Karpas-422 (cell line): ENCODE results near the gene CRNKL1. TPM values are rescaled to one million over a fixed set of nuclear protein-coding genes. Genes with fewer than 3 reads are reported as not detected.

Experiments used
- DNase-seq: peaks from one replicate; pipeline ENCODE4 v3.0.0-alpha.2; 2015
- H2AFZ ChIP-seq: fragments of 200-600 bp; sonication (generic); 2 replicates; pipeline ENCODE4 v1.6.1; 2014; ENCODE audit warnings: antibody characterized with exemption, low read length, mixed read lengths
- H3K27ac ChIP-seq: fragments of 200-600 bp; sonication (generic); 2 replicates; pipeline ENCODE4 v1.5.1; 2014; ENCODE audit warnings: mild to moderate bottlenecking, low read length, moderate library complexity
- H3K27me3 ChIP-seq: fragments of 200-600 bp; sonication (generic); 2 replicates; pipeline ENCODE4 v1.6.1; 2014; ENCODE audit warnings: low read length, mixed read lengths
- H3K36me3 ChIP-seq: fragments of 200-600 bp; sonication (generic); 2 replicates; pipeline ENCODE4 v1.6.1; 2014; ENCODE audit warnings: low read length, mixed read lengths; ENCODE audit not compliant: insufficient read depth
- H3K4me1 ChIP-seq: fragments of 200-600 bp; sonication (generic); 2 replicates; pipeline ENCODE4 v1.6.1; 2014; ENCODE audit warnings: mild to moderate bottlenecking, low read length, mixed read lengths
- H3K4me2 ChIP-seq: fragments of 200-600 bp; sonication (generic); 2 replicates; pipeline ENCODE4 v1.6.1; 2014; ENCODE audit warnings: low read length, low read depth, mild to moderate bottlenecking; ENCODE audit not compliant: poor library complexity, severe bottlenecking
- H3K4me3 ChIP-seq: fragments of 200-600 bp; sonication (generic); 2 replicates; pipeline ENCODE4 v1.5.1; 2014; ENCODE audit warnings: mild to moderate bottlenecking, antibody characterized with exemption, low read length, mixed read lengths
- H3K79me2 ChIP-seq: fragments of 200-600 bp; sonication (generic); 2 replicates; pipeline ENCODE4 v1.6.1; 2014; ENCODE audit warnings: mild to moderate bottlenecking, low read length, mixed read lengths
- H3K9ac ChIP-seq: fragments of 200-600 bp; sonication (generic); 2 replicates; pipeline ENCODE4 v1.6.0; 2014; ENCODE audit warnings: low read length
- H3K9me2 ChIP-seq: fragments of 200-600 bp; sonication (generic), shearing (Covaris generic); replicated peaks from 2 replicates; pipeline ENCODE4 v1.6.0; 2014; ENCODE audit warnings: mild to moderate bottlenecking, low read length, moderate library complexity; ENCODE audit not compliant: insufficient read depth
- H3K9me3 ChIP-seq: fragments of 300-700, 200-600 bp; sonication (generic); 2 replicates; pipeline ENCODE4 v1.6.1; 2014; ENCODE audit warnings: low read length, mixed read lengths
- H4K20me1 ChIP-seq: fragments of 200-600 bp; sonication (generic); 2 replicates; pipeline ENCODE4 v1.6.1; 2014; ENCODE audit warnings: mild to moderate bottlenecking, antibody characterized with exemption, low read length, low read depth; ENCODE audit not compliant: insufficient read depth
- total RNA-seq: library from RNA; depleted of rRNA; stranded (reverse); fragments of >200 nt; shearing (Covaris generic); gene quantifications from 2 replicates; pipeline ENCODE4 v1.2.3, GENCODE V29; 2014; ENCODE audit warnings: low replicate concordance; rRNA removed

The CRNKL1 gene
- 17.6 and 18.4 TPM in 2 replicates for total RNA-seq

DNA sequence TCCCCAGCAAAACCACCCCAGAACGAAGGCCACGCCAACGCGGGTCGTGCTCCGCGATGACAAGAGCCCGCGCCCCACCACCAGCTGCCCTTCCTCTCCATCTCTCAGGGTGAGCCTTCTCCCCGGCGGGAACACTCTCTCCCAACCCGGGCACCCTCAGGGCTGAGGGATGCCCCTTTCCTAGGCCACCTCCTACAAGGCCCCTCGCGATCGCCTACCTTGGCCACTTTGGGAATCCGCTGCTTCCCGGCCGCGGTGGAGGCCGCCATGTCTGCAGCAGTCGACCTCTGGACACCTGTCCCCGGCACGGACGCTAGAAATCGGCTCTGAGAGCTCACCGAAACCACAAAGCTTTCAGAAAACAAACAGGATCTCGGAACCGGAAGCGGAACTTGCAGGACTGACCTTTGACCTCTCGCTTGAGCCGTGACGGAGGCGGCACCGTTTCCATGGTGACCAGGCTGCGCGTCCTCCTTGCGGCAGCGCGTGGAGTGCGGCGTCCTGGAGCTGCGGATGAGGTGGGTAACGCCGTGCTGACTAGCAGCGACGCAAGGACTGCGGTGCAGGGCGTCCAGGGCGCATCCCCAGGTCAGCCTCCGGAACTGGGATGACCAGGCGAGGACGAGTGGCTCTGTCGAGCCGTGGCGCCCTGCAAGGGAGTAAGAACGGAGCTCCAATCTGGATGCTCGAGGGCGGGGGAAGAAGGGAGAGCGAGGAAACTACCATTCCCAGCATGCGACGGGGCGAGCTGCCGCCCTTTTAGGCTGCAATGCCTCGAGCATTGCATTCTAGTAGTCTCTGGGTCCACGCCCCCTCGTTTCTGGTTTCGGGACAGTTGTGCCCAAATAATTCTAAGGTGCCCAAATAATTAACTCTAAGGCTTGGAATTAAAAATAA lies at the start of gene CRNKL1, which contains the start of gene CFAP61:
Gene CRNKL1, minus strand, starts transcription at position 393 of the 897 bp plus-strand sequence. Its CDS starts 124 bp downstream, at position 269.
Gene CFAP61, plus strand, starts transcription at position 459 of the 897 bp plus-strand sequence. CDS start 4,122 bp downstream, outside the sequence.
- H3K4me2 ChIP-seq: peak within 1 kb of the TSS; percentile 82
- peaks cover 18% of the 10 kb centered on the region for H3K4me1 ChIP-seq
- peaks cover 23% of the 10 kb centered on the region for H3K79me2 ChIP-seq
- H3K27ac ChIP-seq: no peak within 1 kb of the TSS
- peak within 1 kb of the TSS; percentile 88 for H3K9ac ChIP-seq
- no peaks in the 10 kb centered on the region; the same call in 1 of the 2 replicates for H4K20me1 ChIP-seq
- H3K9me3 ChIP-seq: no peaks in the 10 kb centered on the region
- peak; percentile 99 for DNase-seq
- H3K27me3 ChIP-seq: no peaks in the 10 kb centered on the region
- peaks cover 21% of the 10 kb centered on the region; the same call in 1 of the 2 replicates for H3K36me3 ChIP-seq
- no peaks in the 10 kb centered on the region for H3K9me2 ChIP-seq
- peak within 1 kb of the TSS; percentile 92 for H2AFZ ChIP-seq
- peak within 1 kb of the TSS; percentile 92 for H3K4me3 ChIP-seq

DNA sequence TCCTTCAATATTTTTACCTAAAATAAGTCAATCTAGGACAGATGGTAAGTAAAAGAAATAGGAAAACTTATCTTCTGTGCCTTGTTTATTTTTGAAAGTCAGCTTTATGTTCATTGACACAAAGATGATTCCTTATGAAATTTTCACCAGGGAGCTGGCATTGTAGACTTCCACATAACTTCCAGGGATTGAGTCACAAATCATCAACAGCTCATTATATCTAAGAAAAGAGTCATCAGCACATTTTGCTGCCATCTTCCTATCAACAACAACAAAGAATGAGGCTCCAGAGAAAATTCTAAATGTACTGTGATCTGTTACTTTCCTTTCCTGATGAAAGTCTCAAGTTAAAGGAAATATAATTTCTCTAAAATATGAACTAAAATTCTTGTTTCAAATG lies 48.6 kb upstream of the CRNKL1 start:
- H3K36me3 ChIP-seq: no peaks in the 10 kb centered on the region
- no peaks in the 10 kb centered on the region for H3K79me2 ChIP-seq
- H3K4me1 ChIP-seq: no peaks in the 10 kb centered on the region
- no peak overlapping the region for H3K4me2 ChIP-seq
- H4K20me1 ChIP-seq: no peaks in the 10 kb centered on the region
- H3K9ac ChIP-seq: no peak overlapping the region
- DNase-seq: no peak
- H3K9me3 ChIP-seq: no peaks in the 10 kb centered on the region
- H3K27ac ChIP-seq: no peak overlapping the region
- H3K4me3 ChIP-seq: no peak overlapping the region
- H3K9me2 ChIP-seq: no peaks in the 10 kb centered on the region
- no peaks in the 10 kb centered on the region for H3K27me3 ChIP-seq
- H2AFZ ChIP-seq: no peak overlapping the region

DNA sequence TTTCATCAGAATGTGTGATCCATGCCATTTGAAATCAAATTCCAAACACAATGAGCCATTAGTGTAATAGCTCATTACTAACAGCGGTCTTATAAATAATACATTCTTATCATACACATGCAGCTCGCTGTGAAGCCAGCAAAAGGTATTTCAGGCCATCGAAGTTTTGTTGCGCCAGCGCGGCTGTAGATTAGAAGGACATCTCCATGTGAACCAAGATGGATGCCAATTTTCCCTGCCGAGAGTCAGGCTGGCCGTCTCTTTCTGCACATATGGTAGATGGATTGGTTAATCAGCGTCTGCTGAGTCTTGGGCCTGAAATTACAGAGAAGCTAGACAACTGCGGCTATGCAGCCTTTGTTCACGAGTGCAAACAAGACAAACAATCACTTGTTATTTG lies 44.2 kb upstream of the CRNKL1 start:
- no peaks in the 10 kb centered on the region for H3K4me1 ChIP-seq
- H3K9ac ChIP-seq: no peak overlapping the region
- H3K27me3 ChIP-seq: no peaks in the 10 kb centered on the region
- H2AFZ ChIP-seq: no peak overlapping the region
- H3K9me2 ChIP-seq: no peaks in the 10 kb centered on the region
- no peak for DNase-seq
- no peaks in the 10 kb centered on the region for H3K9me3 ChIP-seq
- no peak overlapping the region for H3K27ac ChIP-seq
- H4K20me1 ChIP-seq: no peaks in the 10 kb centered on the region
- no peaks in the 10 kb centered on the region for H3K36me3 ChIP-seq
- H3K79me2 ChIP-seq: no peaks in the 10 kb centered on the region
- H3K4me3 ChIP-seq: no peak overlapping the region
- H3K4me2 ChIP-seq: no peak overlapping the region

DNA sequence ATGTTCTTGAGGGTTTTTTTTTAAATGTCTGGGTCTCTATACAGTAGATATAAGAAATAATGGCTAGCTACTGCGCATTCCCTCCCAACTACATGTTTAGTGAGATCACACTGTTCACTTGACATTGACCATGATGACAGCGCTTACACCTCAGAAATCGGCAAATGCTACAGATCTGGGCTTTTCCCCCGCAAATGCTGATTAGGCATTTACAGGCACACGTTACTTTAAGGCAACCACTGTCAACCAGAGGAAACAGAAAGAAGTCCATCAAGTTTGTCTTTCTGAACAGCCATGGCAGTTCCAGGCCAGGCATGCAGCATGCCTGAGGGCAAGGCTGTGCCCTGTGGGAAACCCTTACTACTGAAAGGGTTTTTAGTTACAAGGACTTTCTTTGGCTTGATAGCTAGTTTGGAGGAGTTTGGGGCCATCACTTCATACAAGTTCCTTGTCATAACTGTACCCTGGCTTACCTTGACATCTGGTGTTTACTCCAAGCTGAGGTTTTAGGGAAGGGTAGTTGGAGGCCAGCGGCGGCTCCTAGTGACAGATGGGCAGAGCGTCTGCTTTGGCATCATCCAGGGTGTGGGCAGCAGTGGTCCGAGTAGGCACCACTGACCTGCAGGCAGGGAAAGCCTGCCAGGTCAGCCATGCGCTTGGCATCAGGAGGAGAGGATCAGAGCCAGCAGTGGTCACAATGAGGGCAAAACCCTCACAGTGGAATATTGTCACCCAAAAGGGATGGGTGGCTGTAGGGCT lies 43.0 kb upstream of the CRNKL1 start:
- Histone ChIP-seq H3K4me3 (no peak overlapping the region), H3K27me3 (no peaks in the 10 kb centered on the region), H3K9ac (no peak overlapping the region), H3K4me1 (no peaks in the 10 kb centered on the region), H3K9me2 (no peaks in the 10 kb centered on the region), H4K20me1 (no peaks in the 10 kb centered on the region), H3K4me2 (no peak overlapping the region), H3K9me3 (no peaks in the 10 kb centered on the region), H2AFZ (no peak overlapping the region), H3K79me2 (no peaks in the 10 kb centered on the region), H3K36me3 (no peaks in the 10 kb centered on the region), H3K27ac (no peak overlapping the region)
- DNase-seq: no peak

DNA sequence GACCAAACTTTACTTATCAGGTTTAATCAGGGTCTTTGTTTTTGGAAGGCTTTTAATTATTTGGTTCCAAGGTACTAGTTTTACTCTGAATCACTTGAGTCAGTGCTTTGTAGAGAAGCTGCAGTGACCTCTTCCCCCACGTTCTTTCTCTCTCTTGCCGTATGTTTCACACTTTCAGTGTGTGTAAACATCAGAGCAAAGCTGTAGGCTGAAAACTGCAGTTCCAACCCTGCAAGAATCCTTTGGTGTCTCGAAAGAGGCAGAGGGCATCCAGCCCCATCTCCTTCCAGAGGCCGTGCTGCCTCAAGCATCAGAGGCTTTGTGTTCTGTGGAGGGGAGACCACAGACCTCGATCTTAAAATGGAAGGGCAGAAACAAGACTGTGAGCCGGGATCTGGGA lies 42.1 kb upstream of the CRNKL1 start:
- Histone ChIP-seq H3K4me3 (no peak overlapping the region), H3K9me2 (no peaks in the 10 kb centered on the region)

DNA sequence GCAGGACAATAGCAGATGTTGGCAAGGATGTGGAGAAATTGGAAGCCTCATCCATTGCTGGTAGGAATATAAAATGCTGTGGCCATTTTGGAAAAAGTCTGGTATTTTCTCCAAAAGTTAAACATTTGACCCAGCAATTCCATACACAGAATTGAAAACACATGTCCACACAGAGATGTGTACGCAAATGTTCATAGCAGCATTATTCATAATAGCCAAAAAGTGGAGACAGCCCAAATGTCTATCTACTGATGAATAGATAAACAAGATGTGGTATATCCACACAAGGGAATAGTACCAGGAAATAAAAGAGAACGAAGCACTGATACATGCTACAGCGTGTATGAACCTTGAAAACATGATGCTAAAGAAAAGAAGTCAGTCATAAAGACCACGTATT lies 40.6 kb upstream of the CRNKL1 start:
- Histone ChIP-seq H3K9me3 (no peaks in the 10 kb centered on the region), H4K20me1 (no peaks in the 10 kb centered on the region), H3K79me2 (no peaks in the 10 kb centered on the region), H3K9ac (no peak overlapping the region), H3K4me3 (no peak overlapping the region), H3K4me2 (no peak overlapping the region), H3K9me2 (no peaks in the 10 kb centered on the region), H3K27me3 (no peaks in the 10 kb centered on the region), H3K36me3 (no peaks in the 10 kb centered on the region), H2AFZ (no peak overlapping the region), H3K27ac (no peak overlapping the region), H3K4me1 (no peaks in the 10 kb centered on the region)
- DNase-seq: no peak

More for the DNA sequence above, 42.1 kb upstream of the CRNKL1 start:
- Histone ChIP-seq H3K9me3 (no peaks in the 10 kb centered on the region), H3K9ac (no peak overlapping the region), H3K27ac (no peak overlapping the region), H4K20me1 (no peaks in the 10 kb centered on the region), H3K27me3 (no peaks in the 10 kb centered on the region), H3K79me2 (no peaks in the 10 kb centered on the region), H2AFZ (no peak overlapping the region), H3K4me1 (no peaks in the 10 kb centered on the region), H3K36me3 (no peaks in the 10 kb centered on the region), H3K4me2 (no peak overlapping the region)
- no peak for DNase-seq

DNA sequence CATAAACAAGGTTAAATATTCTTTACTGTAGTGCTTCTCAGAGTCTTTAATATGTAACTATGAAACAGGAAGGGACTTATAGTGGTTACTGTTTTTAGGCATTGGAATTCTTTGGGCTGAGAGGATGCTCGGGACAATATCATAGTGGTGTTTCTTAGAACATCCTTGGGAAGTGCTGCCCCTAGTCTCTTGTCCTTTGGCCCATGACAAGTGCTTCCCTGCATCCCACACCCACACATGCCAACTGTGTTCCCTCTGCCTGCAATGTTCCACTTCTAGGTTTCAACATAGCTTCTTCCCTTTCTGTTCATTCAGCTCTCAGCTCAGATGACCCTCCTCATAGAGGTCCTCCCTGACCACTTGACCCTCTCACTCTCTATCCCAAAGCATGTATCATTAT lies 37.7 kb upstream of the CRNKL1 start:
- H3K27me3 ChIP-seq: no peaks in the 10 kb centered on the region
- no peaks in the 10 kb centered on the region for H3K79me2 ChIP-seq
- no peaks in the 10 kb centered on the region for H4K20me1 ChIP-seq
- no peaks in the 10 kb centered on the region for H3K4me1 ChIP-seq
- no peak overlapping the region for H3K4me2 ChIP-seq
- no peaks in the 10 kb centered on the region for H3K9me2 ChIP-seq
- no peak overlapping the region for H3K27ac ChIP-seq
- H3K9ac ChIP-seq: no peak overlapping the region
- H3K9me3 ChIP-seq: no peaks in the 10 kb centered on the region
- no peak for DNase-seq
- no peak overlapping the region for H3K4me3 ChIP-seq
- H2AFZ ChIP-seq: no peak overlapping the region
- H3K36me3 ChIP-seq: no peaks in the 10 kb centered on the region

DNA sequence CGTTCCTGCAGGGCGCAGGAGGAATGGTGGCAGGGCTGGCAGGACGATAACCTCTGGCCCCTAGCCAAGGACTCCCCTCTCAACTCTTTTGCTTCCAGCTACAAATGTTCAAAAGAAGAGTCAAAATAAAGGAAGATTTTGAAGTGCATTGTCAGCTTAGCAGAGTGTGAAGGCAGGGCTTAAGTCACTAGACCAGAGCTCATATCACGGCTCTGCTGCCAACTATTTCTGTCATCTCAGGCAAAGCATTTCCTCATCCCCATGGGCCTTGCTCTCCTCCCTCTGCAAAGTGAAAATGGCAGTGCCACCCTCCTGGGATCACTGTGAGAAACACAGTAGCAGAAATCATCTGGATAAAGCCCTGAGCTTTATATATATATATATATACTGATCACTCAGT lies 36.8 kb upstream of the CRNKL1 start:
- no peaks in the 10 kb centered on the region for H3K36me3 ChIP-seq

More for the DNA sequence above, 36.8 kb upstream of the CRNKL1 start:
- no peak overlapping the region for H3K4me3 ChIP-seq
- no peaks in the 10 kb centered on the region for H3K9me2 ChIP-seq
- no peak overlapping the region for H3K27ac ChIP-seq
- H2AFZ ChIP-seq: no peak overlapping the region
- H3K4me2 ChIP-seq: no peak overlapping the region
- no peaks in the 10 kb centered on the region for H4K20me1 ChIP-seq
- H3K9me3 ChIP-seq: no peaks in the 10 kb centered on the region
- H3K9ac ChIP-seq: no peak overlapping the region
- no peak for DNase-seq
- no peaks in the 10 kb centered on the region for H3K27me3 ChIP-seq
- no peaks in the 10 kb centered on the region for H3K79me2 ChIP-seq
- 0 out of 2 replicates have a peak, but pooled peaks cover under 1% of the 10 kb centered on the region for H3K4me1 ChIP-seq
